DND-41 (cell line): ENCODE measurements around the gene TNS3.

Source experiments
- ATAC-seq: fragments of 200-7000 bp; cut with Tn5 transposase; 3 replicates; pipeline ENCODE4 v1.9.1; 2021; ENCODE audit warnings: low read depth; ENCODE audit not compliant: insufficient read depth
- DNase-seq: peaks from one replicate; pipeline ENCODE4 v3.0.0-alpha.2; 2020
- H2AFZ ChIP-seq: 2 replicates; pipeline ENCODE4 v1.6.0; 2012; ENCODE audit warnings: low read depth, low read length
- H3K27ac ChIP-seq: 2 replicates; pipeline ENCODE4 v1.5.1; 2012; ENCODE audit warnings: low read length, inconsistent platforms
- H3K27me3 ChIP-seq: fragments of 200-600 bp; sonication (generic); 2 replicates; pipeline ENCODE4 v1.6.0; 2012; ENCODE audit warnings: low read length, mild to moderate bottlenecking, inconsistent platforms; ENCODE audit not compliant: insufficient read depth, poor library complexity
- H3K36me3 ChIP-seq: 2 replicates; pipeline ENCODE4 v1.5.1; 2012; ENCODE audit warnings: low read length, inconsistent platforms; ENCODE audit not compliant: insufficient read depth
- H3K4me1 ChIP-seq: 2 replicates; pipeline ENCODE4 v1.5.1; 2012; ENCODE audit warnings: mild to moderate bottlenecking, low read length; ENCODE audit not compliant: insufficient read depth
- H3K4me2 ChIP-seq: 2 replicates; pipeline ENCODE4 v1.6.0; 2012; ENCODE audit warnings: mild to moderate bottlenecking, moderate library complexity, low read length, inconsistent platforms; ENCODE audit not compliant: insufficient read depth
- H3K4me3 ChIP-seq, 2 experiments: fragments of 200-600 bp in 1 of 2; shearing (Covaris generic) in 1 of 2; 2 replicates each; pipeline ENCODE4 v1.5.1; 2012 to 2016; ENCODE audit warnings: inconsistent platforms in 2 of 2, low read length in 2 of 2, mild to moderate bottlenecking in 2 of 2, low read depth in 1 of 2, moderate library complexity in 1 of 2
- H3K79me2 ChIP-seq: 2 replicates; pipeline ENCODE4 v1.6.0; 2012; ENCODE audit warnings: low read length, inconsistent platforms; ENCODE audit not compliant: insufficient read depth
- H3K9ac ChIP-seq: 2 replicates; pipeline ENCODE4 v1.6.0; 2012; ENCODE audit warnings: low read depth, mild to moderate bottlenecking, inconsistent platforms, low read length, moderate library complexity
- H3K9me3 ChIP-seq: 2 replicates; pipeline ENCODE4 v1.5.1; 2012; ENCODE audit warnings: low read length, moderate library complexity, mild to moderate bottlenecking, inconsistent platforms; ENCODE audit not compliant: insufficient read depth, severe bottlenecking
- H4K20me1 ChIP-seq: 2 replicates; pipeline ENCODE4 v1.6.0; 2012; ENCODE audit warnings: low read length; ENCODE audit not compliant: insufficient read depth
- CTCF ChIP-seq: IDR thresholded peaks from 2 replicates; pipeline ENCODE4 v1.5.1; 2012; ENCODE audit warnings: borderline replicate concordance, low read length, moderate library complexity, mild to moderate bottlenecking; ENCODE audit not compliant: poor library complexity, severe bottlenecking; ENCODE audit errors: extremely low read depth
- EZH2 ChIP-seq: IDR thresholded peaks from 3 replicates; pipeline ENCODE4 v1.6.1; 2012; ENCODE audit warnings: borderline replicate concordance, low read depth, mild to moderate bottlenecking, moderate library complexity, low read length, inconsistent platforms; ENCODE audit not compliant: severe bottlenecking

Gene TNS3

GRCh38 chr7:47392241-47392759, 189.6 kb downstream of the TNS3 start:
- H4K20me1 ChIP-seq = no peaks in the 10 kb centered on the region
- H3K27me3 ChIP-seq = no peaks in the 10 kb centered on the region
- no peak overlapping the region for H3K27ac ChIP-seq
- H2AFZ ChIP-seq = no peak overlapping the region
- no peaks in the 10 kb centered on the region for H3K9me3 ChIP-seq
- no peaks in the 10 kb centered on the region for H3K36me3 ChIP-seq
- no peak overlapping the region for H3K4me3 ChIP-seq
- no peak overlapping the region for H3K4me2 ChIP-seq
- H3K79me2 ChIP-seq = no peaks in the 10 kb centered on the region
- ATAC-seq (no peak), DNase-seq (no peak)
- no peaks in the 10 kb centered on the region for H3K4me1 ChIP-seq
- H3K9ac ChIP-seq = no peak overlapping the region
- no peak for TF ChIP-seq CTCF
- TF ChIP-seq EZH2 = no peak

- DNase-seq (no peak), ATAC-seq (no peak)
- H3K27ac ChIP-seq = no peak overlapping the region
- no peaks in the 10 kb centered on the region for H3K79me2 ChIP-seq
- no peaks in the 10 kb centered on the region for H3K36me3 ChIP-seq
- no peak overlapping the region for H3K4me2 ChIP-seq
- H3K9ac ChIP-seq = no peak overlapping the region
- H3K4me3 ChIP-seq = no peak overlapping the region
- H2AFZ ChIP-seq = no peak overlapping the region
- H3K4me1 ChIP-seq = no peaks in the 10 kb centered on the region
- no peaks in the 10 kb centered on the region for H3K27me3 ChIP-seq
- no peaks in the 10 kb centered on the region for H4K20me1 ChIP-seq
- no peak for TF ChIP-seq EZH2
- H3K9me3 ChIP-seq = no peaks in the 10 kb centered on the region
These were observed 190.2 kb downstream of the TNS3 start for GRCh38 chr7:47391726-47392125.

- Histone ChIP-seq H3K27me3 (no peaks in the 10 kb centered on the region), H3K9me3 (no peaks in the 10 kb centered on the region), H3K36me3 (no peaks in the 10 kb centered on the region), H2AFZ (no peak overlapping the region), H3K27ac (no peak overlapping the region), H4K20me1 (no peaks in the 10 kb centered on the region), H3K4me2 (no peak overlapping the region), H3K79me2 (no peaks in the 10 kb centered on the region), H3K9ac (no peak overlapping the region), H3K4me1 (no peaks in the 10 kb centered on the region), H3K4me3 (no peak overlapping the region)
- no peak for TF ChIP-seq EZH2
- no peak for TF ChIP-seq CTCF
- no peak for DNase-seq
- no peak for ATAC-seq
These were observed 191.0 kb downstream of the TNS3 start for GRCh38 chr7:47390914-47391313.

GRCh38 chr7:47389923-47390630, 191.8 kb downstream of the TNS3 start:
- Histone ChIP-seq H4K20me1 (no peaks in the 10 kb centered on the region), H3K9ac (no peak overlapping the region), H3K27ac (no peak overlapping the region), H3K27me3 (no peaks in the 10 kb centered on the region), H3K4me3 (no peak overlapping the region), H3K36me3 (no peaks in the 10 kb centered on the region), H3K9me3 (peaks cover 3% of the 10 kb centered on the region), H3K4me1 (no peaks in the 10 kb centered on the region), H3K4me2 (no peak overlapping the region), H2AFZ (no peak overlapping the region), H3K79me2 (no peaks in the 10 kb centered on the region)
- ATAC-seq = no peak
- DNase-seq = no peak
- no peak for TF ChIP-seq EZH2
- no peak for TF ChIP-seq CTCF
